Stimulated activated naive B cell treated with anti-CD40 and anti-IgM and Interleukin-4, amounts not matched to agents 10 μg/mL and 1 μg/mL and 100 μg/mL, for 72 hours (primary cell): Measurements from ENCODE around the gene CCL4.
"Not testable (repeated sequence)": the region's sequence is repeated elsewhere in the genome, so short reads cannot be mapped to it uniquely, and the experiment has no call there.

ENCODE experiments used
- ATAC-seq, 2 donors: fragments of 150-1000 bp; cut with Tn5 transposase; replicated peaks; 2 replicates each; pipeline ENCODE4 v1.10.0; 2021; ENCODE audit warnings: moderate library complexity in 1 of 2
- DNase-seq: peaks from one replicate; pipeline ENCODE4 v3.0.0; 2021
- H3K27ac Mint-ChIP-seq: one replicate; pipeline ENCODE4 v1.8.0; 2022; ENCODE audit warnings: mild to moderate bottlenecking, mixed read lengths
- H3K27me3 Mint-ChIP-seq, 2 donors: one replicate each; pipeline ENCODE4 v1.8.0; 2022; ENCODE audit warnings: mixed read lengths in 2 of 2
- H3K36me3 Mint-ChIP-seq, 2 donors: one replicate each; pipeline ENCODE4 v1.8.0; 2022; ENCODE audit warnings: mixed read lengths in 2 of 2, mild to moderate bottlenecking in 1 of 2
- H3K4me1 Mint-ChIP-seq, 2 donors: one replicate each; pipeline ENCODE4 v1.8.0; 2022; ENCODE audit warnings: mixed read lengths in 2 of 2, mild to moderate bottlenecking in 1 of 2
- H3K4me3 Mint-ChIP-seq, 2 donors: one replicate each; pipeline ENCODE4 v1.8.0; 2022; ENCODE audit warnings: mild to moderate bottlenecking in 2 of 2, mixed read lengths in 2 of 2, moderate library complexity in 1 of 2
- H3K9me3 Mint-ChIP-seq, 2 donors: one replicate each; pipeline ENCODE4 v1.8.0; 2022; ENCODE audit warnings: mixed read lengths in 2 of 2, mild to moderate bottlenecking in 1 of 2

Gene CCL4

GRCh38 chr17:36114971-36115648 is 11.5 kb downstream of the CCL4 start:
- Mint-ChIP-seq H3K36me3 (peaks cover 6 to 16% of the 10 kb centered on the region in 2 donors), H3K4me1 (peaks cover 35 to 54% of the 10 kb centered on the region in 2 donors), H3K9me3 (peaks cover 10 to 14% of the 10 kb centered on the region in 2 donors)
- not testable (repeated sequence) for ATAC-seq, DNase-seq, H3K27ac Mint-ChIP-seq, H3K4me3 Mint-ChIP-seq, H3K27me3 Mint-ChIP-seq

DNA sequence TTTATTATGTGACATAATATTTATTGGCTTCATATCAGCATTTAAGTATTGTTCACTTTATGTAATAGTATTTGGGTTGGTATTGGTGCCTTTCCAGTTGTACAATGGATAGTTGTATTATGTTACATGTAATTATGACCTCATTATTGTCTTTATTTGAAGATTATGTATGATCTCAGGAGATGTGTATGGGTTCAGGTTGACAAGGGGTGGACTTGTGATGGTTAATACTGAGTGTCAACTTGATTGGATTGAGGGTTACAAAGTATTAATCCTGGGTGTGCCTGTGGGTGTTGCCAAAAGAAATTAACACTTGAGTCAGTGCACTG is 12.0 kb downstream of the CCL4 start:
- not testable (repeated sequence) for DNase-seq, ATAC-seq, H3K4me3 Mint-ChIP-seq, H3K27ac Mint-ChIP-seq, H3K27me3 Mint-ChIP-seq
- peaks cover 31 to 49% of the 10 kb centered on the region in 2 donors for H3K4me1 Mint-ChIP-seq
- H3K36me3 Mint-ChIP-seq = peaks cover 6 to 16% of the 10 kb centered on the region in 2 donors
- peaks cover 10 to 14% of the 10 kb centered on the region in 2 donors for H3K9me3 Mint-ChIP-seq

DNA sequence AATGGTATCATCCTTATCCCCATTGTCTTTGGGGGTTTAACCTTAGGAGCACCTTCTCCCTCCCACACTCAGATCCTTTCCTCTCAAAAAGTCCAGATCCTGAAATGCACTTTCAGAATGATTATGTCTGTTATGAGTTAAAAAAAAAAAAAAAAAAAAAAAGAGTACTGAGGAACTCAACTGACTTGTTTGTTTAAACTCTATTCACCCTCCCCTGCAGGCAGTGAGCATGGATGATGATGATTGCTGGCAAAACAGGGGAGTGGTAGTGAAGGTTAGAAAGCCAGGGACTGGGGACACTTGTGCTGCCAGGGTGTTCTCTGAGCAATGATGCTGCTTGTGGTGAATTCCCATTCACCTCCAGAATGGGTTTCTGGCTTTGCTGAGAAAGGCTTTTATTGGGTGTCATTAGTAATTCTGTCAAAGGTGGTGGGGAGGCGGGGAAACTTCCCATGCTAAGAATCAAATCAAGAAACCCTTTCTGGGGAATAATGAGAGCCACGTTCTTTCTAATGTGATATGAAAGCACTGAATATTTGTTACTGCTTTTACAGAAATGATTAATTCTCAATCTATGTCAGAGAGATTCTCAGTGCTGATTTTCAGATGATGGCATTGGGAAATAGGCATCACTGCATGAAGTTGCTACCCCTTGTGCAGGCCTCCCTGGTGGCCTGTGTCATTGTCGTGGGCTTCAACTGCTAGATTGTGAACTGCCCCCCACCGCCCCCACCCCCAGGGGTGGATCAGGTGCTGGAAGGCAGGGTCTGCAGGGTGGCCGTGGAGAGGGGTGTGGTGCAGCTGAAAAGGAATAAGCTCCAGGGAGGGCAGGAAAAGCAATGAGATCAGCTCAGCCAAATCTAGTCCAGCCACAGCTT is 14.1 kb downstream of the CCL4 start:
- Mint-ChIP-seq H3K36me3 (peaks cover 2 to 7% of the 10 kb centered on the region in 2 donors), H3K27me3 (no peaks in the 10 kb centered on the region), H3K4me1 (peaks cover 31 to 43% of the 10 kb centered on the region in 2 donors), H3K9me3 (peaks cover 8 to 9% of the 10 kb centered on the region in 2 donors), H3K27ac (peak overlapping the region; percentile 63), H3K4me3 (peak overlapping the region; percentile 61 to 64)
- DNase-seq = peak; percentile 43
- ATAC-seq = peak; percentile 79 to 88

DNA sequence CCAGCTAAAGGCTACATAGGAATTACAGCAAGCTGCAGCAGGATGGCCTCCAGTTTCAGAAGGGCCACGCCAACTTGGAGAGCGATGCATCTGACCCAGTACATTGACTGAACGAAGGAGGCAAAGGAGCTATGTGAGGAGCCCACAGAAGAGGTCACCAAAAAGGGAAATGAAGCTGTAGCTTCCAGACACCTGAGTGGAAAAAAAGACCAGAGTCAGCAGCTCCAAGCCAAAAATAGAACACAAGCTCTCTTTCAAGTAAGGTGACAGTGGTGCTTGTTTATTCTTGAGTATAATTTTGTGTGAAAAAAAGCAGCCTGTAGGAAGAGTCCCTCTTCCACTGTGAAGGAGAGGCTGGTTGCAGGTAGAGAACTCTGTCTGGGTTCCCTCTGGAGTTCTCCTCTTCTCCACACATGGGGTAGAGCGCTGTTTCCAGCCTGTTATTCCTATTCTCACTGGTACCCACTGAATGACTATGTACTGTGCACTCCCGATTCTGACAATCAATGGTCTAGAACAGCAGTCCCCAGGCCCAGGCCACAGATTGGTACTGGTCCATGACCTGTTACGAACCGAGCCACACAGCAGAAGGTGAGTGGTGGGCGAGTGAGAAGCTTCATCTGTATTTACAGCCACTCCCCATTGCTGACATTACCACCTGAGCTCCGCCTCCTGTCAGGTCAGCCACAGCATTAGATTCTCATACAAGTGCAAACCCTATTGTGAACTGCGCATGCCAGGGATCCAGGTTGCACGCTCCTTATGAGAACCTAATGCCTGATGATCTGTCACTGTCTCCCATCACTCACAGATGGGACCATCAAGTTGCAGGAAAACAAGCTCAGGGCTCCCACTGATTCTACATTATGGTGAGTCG is 15.1 kb downstream of the CCL4 start:
- Mint-ChIP-seq H3K9me3 (peaks cover 6 to 8% of the 10 kb centered on the region in 2 donors), H3K27me3 (no peaks in the 10 kb centered on the region), H3K4me3 (peak overlapping the region; percentile 61 to 64), H3K27ac (peak overlapping the region; percentile 63), H3K4me1 (peaks cover 33 to 43% of the 10 kb centered on the region in 2 donors), H3K36me3 (peaks cover 0 to 6% of the 10 kb centered on the region in 2 donors)
- no peak for DNase-seq
- peak; percentile 58 to 64 for ATAC-seq

DNA sequence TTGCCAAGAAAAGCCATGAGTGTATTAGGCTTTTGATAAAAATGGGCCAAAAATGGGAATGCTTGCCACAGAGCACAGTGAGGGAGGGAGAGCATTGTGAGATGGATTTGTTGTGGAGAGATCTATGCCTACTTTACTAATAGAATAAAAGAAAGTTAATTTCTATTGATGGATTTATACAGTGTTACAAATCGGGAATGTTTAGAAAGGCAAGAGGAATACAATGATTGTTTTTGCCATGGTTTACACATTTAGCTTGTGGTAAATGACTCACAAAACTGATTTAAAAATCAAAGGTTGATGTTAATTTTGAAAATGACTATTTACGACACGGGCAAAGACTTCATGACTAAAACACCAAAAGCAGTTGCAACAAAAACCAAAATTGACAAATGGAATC is 16.6 kb downstream of the CCL4 start:
- no peak for ATAC-seq
- Mint-ChIP-seq H3K4me1 (peaks cover 30 to 40% of the 10 kb centered on the region in 2 donors), H3K4me3 (no peak overlapping the region), H3K36me3 (peaks cover 3% of the 10 kb centered on the region in 2 donors), H3K27ac (no peak overlapping the region), H3K27me3 (no peaks in the 10 kb centered on the region), H3K9me3 (peaks cover 3% of the 10 kb centered on the region in 2 donors)
- DNase-seq = no peak

DNA sequence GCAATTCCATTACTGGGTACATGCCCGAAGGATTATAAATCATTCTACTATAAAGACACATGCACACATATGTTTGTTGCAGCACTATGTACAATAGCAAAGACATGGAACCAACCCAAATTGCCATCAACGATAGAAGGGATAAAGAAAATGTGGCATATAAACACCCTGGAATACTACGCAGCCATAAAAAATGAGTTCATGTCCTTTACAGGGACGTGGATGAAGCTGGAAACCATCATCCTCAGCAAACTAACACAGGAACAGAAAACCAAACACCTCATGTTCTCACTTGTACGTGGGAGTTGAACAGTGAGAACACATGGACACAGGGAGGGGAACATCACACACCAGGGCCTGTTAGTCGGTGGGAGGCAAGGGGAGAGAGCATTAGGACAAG is 17.5 kb downstream of the CCL4 start:
- H3K27ac Mint-ChIP-seq = peak overlapping the region; percentile 22
- H3K9me3 Mint-ChIP-seq, DNase-seq, ATAC-seq, H3K27me3 Mint-ChIP-seq, H3K4me3 Mint-ChIP-seq: not testable (repeated sequence)
- peaks cover 7 to 10% of the 10 kb centered on the region in 2 donors for H3K36me3 Mint-ChIP-seq
- peaks cover 30 to 38% of the 10 kb centered on the region in 2 donors for H3K4me1 Mint-ChIP-seq

GRCh38 chr17:36123431-36123830 is 19.8 kb downstream of the CCL4 start:
- Mint-ChIP-seq H3K27ac (no peak overlapping the region), H3K27me3 (no peaks in the 10 kb centered on the region), H3K36me3 (peaks cover 17 to 21% of the 10 kb centered on the region in 2 donors), H3K4me3 (no peak overlapping the region), H3K9me3 (peaks cover 12 to 17% of the 10 kb centered on the region in 2 donors), H3K4me1 (peaks cover 36 to 40% of the 10 kb centered on the region in 2 donors)
- no peak for DNase-seq
- ATAC-seq = no peak

- Mint-ChIP-seq H3K36me3 (peaks cover 17 to 21% of the 10 kb centered on the region in 2 donors), H3K27me3 (no peaks in the 10 kb centered on the region), H3K27ac (no peak overlapping the region), H3K4me3 (no peak overlapping the region), H3K9me3 (peaks cover 12 to 17% of the 10 kb centered on the region in 2 donors), H3K4me1 (peaks cover 41 to 45% of the 10 kb centered on the region in 2 donors)
- ATAC-seq = no peak
- DNase-seq = no peak
Measured at GRCh38 chr17:36124879-36125824, 21.5 kb downstream of the CCL4 start.

- Mint-ChIP-seq H3K9me3 (peaks cover 9 to 14% of the 10 kb centered on the region in 2 donors), H3K4me3 (peak overlapping the region; percentile 20 to 68), H3K27ac (peak overlapping the region; percentile 73), H3K4me1 (peaks cover 46 to 66% of the 10 kb centered on the region in 2 donors), H3K27me3 (no peaks in the 10 kb centered on the region), H3K36me3 (peaks cover 18 to 19% of the 10 kb centered on the region in 2 donors)
- peak; percentile 95 to 97 for ATAC-seq
- peak; percentile 46 for DNase-seq
Measured at GRCh38 chr17:36127199-36127893, 23.7 kb downstream of the CCL4 start.

DNA sequence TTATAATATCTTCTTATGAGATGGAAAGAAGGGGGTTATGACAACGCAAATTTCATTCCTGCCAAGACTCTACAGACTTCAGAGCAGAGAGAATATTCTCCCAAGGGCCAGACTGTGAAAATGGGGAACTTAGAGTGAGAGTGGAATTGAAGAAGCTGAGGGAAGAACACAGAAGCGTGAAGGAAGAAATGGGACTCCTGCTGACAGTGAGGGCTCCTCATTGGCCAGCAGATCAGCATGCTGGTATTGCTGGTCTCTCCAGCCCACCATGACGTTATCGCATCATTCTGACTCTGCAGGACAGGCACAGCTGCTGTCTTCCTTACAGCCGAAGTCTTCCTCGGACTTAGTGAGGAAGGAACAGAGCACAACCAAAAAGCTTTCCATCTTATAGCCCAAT is 24.3 kb downstream of the CCL4 start:
- Mint-ChIP-seq H3K36me3 (peaks cover 18 to 19% of the 10 kb centered on the region in 2 donors), H3K27ac (peak overlapping the region; percentile 73), H3K4me1 (peaks cover 51 to 71% of the 10 kb centered on the region in 2 donors), H3K4me3 (no peak overlapping the region), H3K9me3 (peaks cover 9 to 14% of the 10 kb centered on the region in 2 donors), H3K27me3 (no peaks in the 10 kb centered on the region)
- DNase-seq = no peak
- peak; percentile 11 to 35 for ATAC-seq

DNA sequence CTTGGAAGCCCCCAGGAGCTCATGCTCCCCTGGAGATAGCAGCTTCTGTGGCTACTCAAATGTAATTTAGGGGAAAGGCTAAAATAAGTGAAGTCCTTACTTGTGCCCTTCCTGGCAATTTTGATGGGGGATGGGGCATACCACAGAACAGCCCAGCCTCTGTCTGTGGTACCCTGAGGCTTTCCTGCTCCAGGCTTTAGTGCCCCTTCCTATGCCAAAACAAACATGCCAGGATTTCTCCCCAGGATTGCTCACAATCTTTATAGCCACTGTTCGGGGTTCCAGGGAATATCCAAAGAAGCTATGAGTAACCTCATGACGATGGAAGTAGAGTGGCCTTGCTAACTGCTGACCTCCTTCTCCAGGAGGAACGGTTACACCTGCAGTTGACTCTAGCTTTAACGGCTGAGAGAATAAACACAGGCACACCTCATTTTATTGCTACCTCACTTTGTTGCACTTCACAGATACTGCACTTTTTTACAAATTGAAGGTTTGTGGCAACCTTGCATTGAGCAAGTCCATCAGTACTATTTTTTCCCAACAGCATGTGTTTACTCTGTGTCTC is 24.9 kb downstream of the CCL4 start:
- Mint-ChIP-seq H3K36me3 (peaks cover 18 to 19% of the 10 kb centered on the region in 2 donors), H3K4me1 (peaks cover 54 to 77% of the 10 kb centered on the region in 2 donors), H3K4me3 (no peak overlapping the region), H3K9me3 (peaks cover 9 to 14% of the 10 kb centered on the region in 2 donors), H3K27me3 (no peaks in the 10 kb centered on the region), H3K27ac (no peak overlapping the region)
- DNase-seq (no peak), ATAC-seq (no peak)

GRCh38 chr17:36129616-36130015 is 26.0 kb downstream of the CCL4 start:
- ATAC-seq = no peak
- peaks cover 9 to 14% of the 10 kb centered on the region in 2 donors for H3K9me3 Mint-ChIP-seq
- H3K27me3 Mint-ChIP-seq = no peaks in the 10 kb centered on the region
- H3K27ac Mint-ChIP-seq = no peak overlapping the region
- peaks cover 18 to 19% of the 10 kb centered on the region in 2 donors for H3K36me3 Mint-ChIP-seq
- DNase-seq = no peak
- peaks cover 61 to 88% of the 10 kb centered on the region in 2 donors for H3K4me1 Mint-ChIP-seq
- no peak overlapping the region for H3K4me3 Mint-ChIP-seq
